Right lung (tissue), 5 donors: ENCODE measurements around the gene APPL2. TPM values are rescaled to one million over a fixed set of nuclear protein-coding genes. Genes with fewer than 3 reads are reported as not detected.

ENCODE experiments used
- DNase-seq, 2 donors: peaks; one replicate each; pipeline ENCODE4 v3.0.0-alpha.2; 2013
- polyA plus RNA-seq, 5 donors: library from polyadenylated mRNA; unstranded; fragments of 120-200 nt; gene quantifications; one replicate each; pipeline versions ENCODE4 v1.2.1 to v1.2.3, GENCODE V29; 2013; ENCODE audit warnings: inconsistent platforms in 1 of 5, low replicate concordance in 1 of 5; ENCODE audit not compliant: insufficient read length in 5 of 5, insufficient read depth in 1 of 5

The APPL2 gene
- polyA plus RNA-seq, 5 donors: 55.6 to 90.7 (median 84.7) TPM

GRCh38 chr12:105223884-105224283 is 12.1 kb downstream of the APPL2 start:
- DNase-seq: no peak

- DNase-seq: no peak
Measured at GRCh38 chr12:105223352-105223845, 12.6 kb downstream of the APPL2 start.

- no peak for DNase-seq
Measured at GRCh38 chr12:105222726-105223351, 13.1 kb downstream of the APPL2 start.

GRCh38 chr12:105222284-105222655 is 13.7 kb downstream of the APPL2 start:
- no peak for DNase-seq

- no peak for DNase-seq
Measured at GRCh38 chr12:105221583-105222283, 14.2 kb downstream of the APPL2 start.

- DNase-seq: no peak
Measured at GRCh38 chr12:105220929-105221290, 15.1 kb downstream of the APPL2 start.

- DNase-seq: no peak
Measured at GRCh38 chr12:105220150-105220928, 15.6 kb downstream of the APPL2 start.

- DNase-seq: no peak
Measured at GRCh38 chr12:105219261-105220028, 16.5 kb downstream of the APPL2 start.

- DNase-seq: no peak
Measured at GRCh38 chr12:105218434-105218833, 17.5 kb downstream of the APPL2 start.

- no peak for DNase-seq
Measured at GRCh38 chr12:105214670-105215375, 21.2 kb downstream of the APPL2 start.

GRCh38 chr12:105214148-105214547 is 21.8 kb downstream of the APPL2 start:
- no peak for DNase-seq

GRCh38 chr12:105212438-105212837 is 23.5 kb downstream of the APPL2 start:
- DNase-seq: no peak

- DNase-seq: no peak
Measured at GRCh38 chr12:105209091-105209490, 26.9 kb downstream of the APPL2 start.

- no peak for DNase-seq
Measured at GRCh38 chr12:105206686-105207374, 29.1 kb downstream of the APPL2 start.

GRCh38 chr12:105205322-105206048 is 30.5 kb downstream of the APPL2 start:
- no peak for DNase-seq

- DNase-seq: no peak
Measured at GRCh38 chr12:105204916-105205315, 31.1 kb downstream of the APPL2 start.

GRCh38 chr12:105204127-105204526 is 31.8 kb downstream of the APPL2 start:
- DNase-seq: no peak

- no peak for DNase-seq
Measured at GRCh38 chr12:105202202-105202601, 33.8 kb downstream of the APPL2 start.

- DNase-seq: no peak
Measured at GRCh38 chr12:105201299-105201698, 34.7 kb downstream of the APPL2 start.

- no peak for DNase-seq
Measured at GRCh38 chr12:105200385-105200784, 35.6 kb downstream of the APPL2 start.
